Neural progenitor cell (in vitro differentiated cells): ENCODE results near the gene MTNR1A.

ENCODE experiments used
- EZH2phosphoT487 ChIP-seq: fragments of 200-600 bp; sonication (generic); IDR thresholded peaks from 2 replicates; pipeline ENCODE4 v1.6.1; 2017; ENCODE audit warnings: antibody characterized with exemption
- TF ChIP-seq, protein P1 (sequence below): fragments of 200-600 bp; sonication (generic); IDR thresholded peaks from 2 replicates; pipeline ENCODE4 v1.5.1; 2017; ENCODE audit warnings: antibody characterized with exemption, mild to moderate bottlenecking

DNA sequence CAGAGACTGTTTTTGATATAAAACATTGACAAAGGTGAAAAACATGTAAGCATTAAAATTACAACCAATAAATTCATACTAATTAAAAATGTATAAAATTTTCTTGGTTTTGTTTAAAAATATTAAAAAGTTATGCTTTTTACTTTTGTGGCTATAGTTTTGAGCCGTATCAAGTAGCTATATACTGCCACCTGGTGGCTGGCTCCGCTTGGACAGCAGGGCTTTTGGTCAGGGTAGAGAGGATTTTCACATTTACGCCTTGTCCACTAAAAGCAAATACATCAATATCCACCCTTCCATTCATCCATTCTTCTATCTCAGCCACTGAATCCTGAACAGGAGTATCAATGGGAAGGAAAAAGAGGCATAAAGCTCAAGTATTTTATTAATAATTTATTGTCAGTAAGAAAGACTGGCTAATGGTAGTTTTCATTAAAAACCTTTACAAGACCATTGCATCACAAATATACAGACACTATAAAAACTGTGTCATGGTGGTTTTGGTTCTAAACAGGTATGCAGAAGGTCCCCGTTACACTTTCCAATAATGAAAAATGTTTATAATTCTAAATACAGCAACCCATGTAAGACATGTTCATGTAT lies 32.1 kb upstream of the MTNR1A start:
- TF ChIP-seq, protein P1, sequence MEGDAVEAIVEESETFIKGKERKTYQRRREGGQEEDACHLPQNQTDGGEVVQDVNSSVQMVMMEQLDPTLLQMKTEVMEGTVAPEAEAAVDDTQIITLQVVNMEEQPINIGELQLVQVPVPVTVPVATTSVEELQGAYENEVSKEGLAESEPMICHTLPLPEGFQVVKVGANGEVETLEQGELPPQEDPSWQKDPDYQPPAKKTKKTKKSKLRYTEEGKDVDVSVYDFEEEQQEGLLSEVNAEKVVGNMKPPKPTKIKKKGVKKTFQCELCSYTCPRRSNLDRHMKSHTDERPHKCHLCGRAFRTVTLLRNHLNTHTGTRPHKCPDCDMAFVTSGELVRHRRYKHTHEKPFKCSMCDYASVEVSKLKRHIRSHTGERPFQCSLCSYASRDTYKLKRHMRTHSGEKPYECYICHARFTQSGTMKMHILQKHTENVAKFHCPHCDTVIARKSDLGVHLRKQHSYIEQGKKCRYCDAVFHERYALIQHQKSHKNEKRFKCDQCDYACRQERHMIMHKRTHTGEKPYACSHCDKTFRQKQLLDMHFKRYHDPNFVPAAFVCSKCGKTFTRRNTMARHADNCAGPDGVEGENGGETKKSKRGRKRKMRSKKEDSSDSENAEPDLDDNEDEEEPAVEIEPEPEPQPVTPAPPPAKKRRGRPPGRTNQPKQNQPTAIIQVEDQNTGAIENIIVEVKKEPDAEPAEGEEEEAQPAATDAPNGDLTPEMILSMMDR: peak; percentile 87
- TF ChIP-seq EZH2phosphoT487: no peak
